Mucosa of descending colon (tissue), 3 donors: ENCODE data around the gene NAXD. TPM values are rescaled to one million over a fixed set of nuclear protein-coding genes. Genes with fewer than 3 reads are reported as not detected.
"Not testable (repeated sequence)": the region's sequence is repeated elsewhere in the genome, so short reads cannot be mapped to it uniquely, and the experiment has no call there.

Experiments used
- ATAC-seq: fragments of 200-7000 bp; cut with Tn5 transposase; one replicate; pipeline ENCODE4 v1.9.1; 2020; ENCODE audit warnings: mild to moderate bottlenecking, moderate library complexity
- DNase-seq, 3 donors: peaks; one replicate each; pipeline ENCODE4 v3.0.0-alpha.2; 2020
- H3K36me3 ChIP-seq: fragments of 200-600 bp; one replicate; pipeline ENCODE4 v1.8.0; 2021; ENCODE audit warnings: low read depth, mild to moderate bottlenecking
- H3K4me1 ChIP-seq: fragments of 200-600 bp; one replicate; pipeline ENCODE4 v1.8.0; 2021; ENCODE audit warnings: low read depth, mild to moderate bottlenecking
- H3K4me3 ChIP-seq: fragments of 200-600 bp; one replicate; pipeline ENCODE4 v1.8.0; 2021; ENCODE audit warnings: mild to moderate bottlenecking
- H3K9me3 ChIP-seq: fragments of 200-600 bp; one replicate; pipeline ENCODE4 v1.8.0; 2021; ENCODE audit warnings: mild to moderate bottlenecking
- CTCF ChIP-seq: fragments of 200-600 bp; IDR thresholded peaks from one replicate; pipeline ENCODE4 v1.8.0; 2022; ENCODE audit warnings: antibody characterized with exemption, mild to moderate bottlenecking
- intact Hi-C, 2 donors: fragments of 100-400 bp; cut with DNase I in 1 of 2; cut with micrococcal nuclease in 1 of 2; formaldehyde crosslinking; loops; one replicate each; pipeline versions ENCODE4 v1.11.0 to v1.11.1; 2022; cut with DNase I, micrococcal nuclease
- total RNA-seq, 3 donors: library from RNA; stranded (reverse); fragmentation: NEBNext Ultra II Directional in 2 of 3; extraction: Animal tissue kit (Norgen Biotek cat#: 25700) in 2 of 3; gene quantifications; one replicate each; pipeline versions ENCODE4 v1.2.1 to v1.2.4, GENCODE V29; 2021 to 2023
- donor health status: DM: no; HTN: no; CAD: no; lungs with moderate emphysema.
- donor health status: DM: no; HTN: no; CAD: no.
- donor health status: DM: no; HTN: yes; CAD: no.

NAXD gene
- total RNA-seq, 3 donors from 2014 or later: 32.8 to 49.6 (median 38.8) TPM

- Histone ChIP-seq H3K4me3 (no peak overlapping the region), H3K4me1 (no peaks in the 10 kb centered on the region), H3K36me3 (no peaks in the 10 kb centered on the region), H3K9me3 (peaks cover 7% of the 10 kb centered on the region)
- no peak for ATAC-seq
- DNase-seq: no peak
- no peak for TF ChIP-seq CTCF
- intact Hi-C loops: loop anchor here in 1 of 2 donors (10.0 kb wide), 1 partner anchor 62 kb away; no protein-coding TSS in a partner anchor
Observed at GRCh38 chr13:110657196-110657595, 41.9 kb downstream of the NAXD start.

GRCh38 chr13:110658218-110658911, 43.0 kb downstream of the NAXD start:
- H3K4me1 ChIP-seq, H3K36me3 ChIP-seq, H3K9me3 ChIP-seq, H3K4me3 ChIP-seq, DNase-seq: not testable (repeated sequence)
- intact Hi-C loops: loop anchor here in 1 of 2 donors (10.0 kb wide), 1 partner anchor 64 kb away; no protein-coding TSS in a partner anchor
- peak; percentile 57 for ATAC-seq

- intact Hi-C loops: no loop called here
- H3K9me3 ChIP-seq: peaks cover 7% of the 10 kb centered on the region
- DNase-seq (no peak), ATAC-seq (no peak)
- H3K4me3 ChIP-seq: no peak overlapping the region
- no peaks in the 10 kb centered on the region for H3K4me1 ChIP-seq
- TF ChIP-seq CTCF: no peak
- peaks cover 3% of the 10 kb centered on the region for H3K36me3 ChIP-seq
Observed at GRCh38 chr13:110661256-110661655, 45.9 kb downstream of the NAXD start.

- Histone ChIP-seq H3K9me3 (peaks cover 7% of the 10 kb centered on the region), H3K36me3 (peaks cover 3% of the 10 kb centered on the region), H3K4me1 (no peaks in the 10 kb centered on the region), H3K4me3 (no peak overlapping the region)
- no peak for TF ChIP-seq CTCF
- ATAC-seq (no peak), DNase-seq (no peak)
- intact Hi-C loops: no loop called here
Observed at GRCh38 chr13:110662091-110662490, 46.7 kb downstream of the NAXD start.

GRCh38 chr13:110662777-110663443, 47.6 kb downstream of the NAXD start:
- Histone ChIP-seq H3K36me3 (peaks cover 3% of the 10 kb centered on the region), H3K4me1 (no peaks in the 10 kb centered on the region), H3K9me3 (peaks cover 7% of the 10 kb centered on the region), H3K4me3 (no peak overlapping the region)
- DNase-seq (no peak), ATAC-seq (no peak)
- intact Hi-C loops: no loop called here
- no peak for TF ChIP-seq CTCF

GRCh38 chr13:110663491-110663890, 48.1 kb downstream of the NAXD start:
- DNase-seq: no peak
- Histone ChIP-seq H3K4me1 (no peaks in the 10 kb centered on the region), H3K9me3 (peaks cover 7% of the 10 kb centered on the region), H3K36me3 (peaks cover 3% of the 10 kb centered on the region), H3K4me3 (no peak overlapping the region)
- intact Hi-C loops: no loop called here
- ATAC-seq: no peak
- no peak for TF ChIP-seq CTCF
